Breast epithelium (tissue), 3 donors: Measurements from ENCODE around the gene IFIT1.

Experiments used
- POLR2A ChIP-seq: fragments of 450-650 bp; IDR thresholded peaks from one replicate; pipeline ENCODE4 v1.6.1; 2016; ENCODE audit warnings: antibody characterized with exemption, mild to moderate bottlenecking, moderate library complexity
- POLR2AphosphoS5 ChIP-seq, 3 donors: sonication (generic); formaldehyde crosslinking; IDR thresholded peaks; one replicate each; pipeline ENCODE4 v1.6.1; 2017; ENCODE audit warnings: antibody characterized with exemption in 3 of 3
- TF ChIP-seq, protein P1 (sequence below), 3 donors: fragments of 450-650 bp; IDR thresholded peaks; one replicate each; pipeline ENCODE4 v1.5.1; 2016 to 2017; ENCODE audit warnings: antibody characterized with exemption in 3 of 3, mild to moderate bottlenecking in 3 of 3, moderate library complexity in 3 of 3

DNA sequence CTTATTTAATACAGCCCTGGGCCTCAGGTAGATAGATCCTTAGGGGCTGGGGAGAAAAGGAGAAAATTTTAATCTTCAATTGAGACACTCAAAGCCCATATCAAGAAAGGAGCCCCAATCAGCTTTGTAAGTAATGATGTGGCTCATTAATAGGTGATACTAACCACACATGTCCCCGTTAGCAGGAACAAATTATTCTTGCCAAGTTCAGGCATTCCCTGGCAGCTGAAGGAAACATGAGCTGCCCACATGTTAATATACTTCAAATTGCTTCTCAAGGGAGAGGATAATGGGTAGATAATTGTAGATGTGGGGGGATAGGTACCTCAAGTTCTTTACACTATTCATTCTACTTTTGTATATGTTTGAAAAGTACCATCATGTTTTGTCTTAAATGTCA lies 36.5 kb downstream of the IFIT1 start:
- TF ChIP-seq, protein P1, sequence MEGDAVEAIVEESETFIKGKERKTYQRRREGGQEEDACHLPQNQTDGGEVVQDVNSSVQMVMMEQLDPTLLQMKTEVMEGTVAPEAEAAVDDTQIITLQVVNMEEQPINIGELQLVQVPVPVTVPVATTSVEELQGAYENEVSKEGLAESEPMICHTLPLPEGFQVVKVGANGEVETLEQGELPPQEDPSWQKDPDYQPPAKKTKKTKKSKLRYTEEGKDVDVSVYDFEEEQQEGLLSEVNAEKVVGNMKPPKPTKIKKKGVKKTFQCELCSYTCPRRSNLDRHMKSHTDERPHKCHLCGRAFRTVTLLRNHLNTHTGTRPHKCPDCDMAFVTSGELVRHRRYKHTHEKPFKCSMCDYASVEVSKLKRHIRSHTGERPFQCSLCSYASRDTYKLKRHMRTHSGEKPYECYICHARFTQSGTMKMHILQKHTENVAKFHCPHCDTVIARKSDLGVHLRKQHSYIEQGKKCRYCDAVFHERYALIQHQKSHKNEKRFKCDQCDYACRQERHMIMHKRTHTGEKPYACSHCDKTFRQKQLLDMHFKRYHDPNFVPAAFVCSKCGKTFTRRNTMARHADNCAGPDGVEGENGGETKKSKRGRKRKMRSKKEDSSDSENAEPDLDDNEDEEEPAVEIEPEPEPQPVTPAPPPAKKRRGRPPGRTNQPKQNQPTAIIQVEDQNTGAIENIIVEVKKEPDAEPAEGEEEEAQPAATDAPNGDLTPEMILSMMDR (IDR thresholded peaks at IDR 0.05): no peak
- TF ChIP-seq POLR2A: no peak
- TF ChIP-seq POLR2AphosphoS5 (IDR thresholded peaks at IDR 0.05): no peak
